Loucy (cell line): Measurements from ENCODE around the gene NLGN1.

ENCODE experiments used
- EZH2phosphoT487 ChIP-seq: fragments of 200-600 bp; IDR thresholded peaks from 2 replicates; pipeline ENCODE4 v1.6.1; 2018; ENCODE audit warnings: antibody characterized with exemption, mild to moderate bottlenecking, moderate library complexity, borderline replicate concordance
- TF ChIP-seq, protein P1 (sequence below): fragments of 200-600 bp; sonication (generic); conservative IDR thresholded peaks from 2 replicates; pipeline ENCODE4 v1.5.1; 2014; ENCODE audit warnings: mild to moderate bottlenecking, antibody characterized with exemption, low read length

DNA sequence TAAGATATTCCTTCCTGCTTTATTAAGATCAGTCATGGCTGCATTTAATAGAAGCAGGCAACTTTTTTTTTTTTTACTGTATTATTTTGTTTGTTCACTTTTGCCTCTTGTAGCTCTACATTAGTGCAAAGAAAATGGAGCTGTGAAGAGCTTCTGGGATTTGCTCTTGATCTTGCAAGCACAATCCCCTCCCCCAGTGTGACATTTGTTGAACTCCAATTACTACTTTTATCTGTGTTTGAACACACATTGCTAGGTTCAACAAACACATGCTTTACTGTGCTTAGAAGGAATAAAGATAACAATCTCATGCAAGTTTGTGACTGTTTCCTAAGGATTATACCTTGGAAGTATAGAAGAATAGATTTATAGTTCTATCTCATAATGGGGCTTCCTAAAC is 648.8 kb downstream of the NLGN1 start:
- TF ChIP-seq EZH2phosphoT487 = no peak
- TF ChIP-seq, protein P1, sequence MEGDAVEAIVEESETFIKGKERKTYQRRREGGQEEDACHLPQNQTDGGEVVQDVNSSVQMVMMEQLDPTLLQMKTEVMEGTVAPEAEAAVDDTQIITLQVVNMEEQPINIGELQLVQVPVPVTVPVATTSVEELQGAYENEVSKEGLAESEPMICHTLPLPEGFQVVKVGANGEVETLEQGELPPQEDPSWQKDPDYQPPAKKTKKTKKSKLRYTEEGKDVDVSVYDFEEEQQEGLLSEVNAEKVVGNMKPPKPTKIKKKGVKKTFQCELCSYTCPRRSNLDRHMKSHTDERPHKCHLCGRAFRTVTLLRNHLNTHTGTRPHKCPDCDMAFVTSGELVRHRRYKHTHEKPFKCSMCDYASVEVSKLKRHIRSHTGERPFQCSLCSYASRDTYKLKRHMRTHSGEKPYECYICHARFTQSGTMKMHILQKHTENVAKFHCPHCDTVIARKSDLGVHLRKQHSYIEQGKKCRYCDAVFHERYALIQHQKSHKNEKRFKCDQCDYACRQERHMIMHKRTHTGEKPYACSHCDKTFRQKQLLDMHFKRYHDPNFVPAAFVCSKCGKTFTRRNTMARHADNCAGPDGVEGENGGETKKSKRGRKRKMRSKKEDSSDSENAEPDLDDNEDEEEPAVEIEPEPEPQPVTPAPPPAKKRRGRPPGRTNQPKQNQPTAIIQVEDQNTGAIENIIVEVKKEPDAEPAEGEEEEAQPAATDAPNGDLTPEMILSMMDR = no peak
